Bone marrow (tissue), 2 donors: ENCODE data around the gene SLC25A10.

Source experiments
- DNase-seq, 2 donors: peaks; one replicate each; lab custom pipeline; 2025; lab: John Stamatoyannopoulos, UW

SLC25A10 gene

DNA sequence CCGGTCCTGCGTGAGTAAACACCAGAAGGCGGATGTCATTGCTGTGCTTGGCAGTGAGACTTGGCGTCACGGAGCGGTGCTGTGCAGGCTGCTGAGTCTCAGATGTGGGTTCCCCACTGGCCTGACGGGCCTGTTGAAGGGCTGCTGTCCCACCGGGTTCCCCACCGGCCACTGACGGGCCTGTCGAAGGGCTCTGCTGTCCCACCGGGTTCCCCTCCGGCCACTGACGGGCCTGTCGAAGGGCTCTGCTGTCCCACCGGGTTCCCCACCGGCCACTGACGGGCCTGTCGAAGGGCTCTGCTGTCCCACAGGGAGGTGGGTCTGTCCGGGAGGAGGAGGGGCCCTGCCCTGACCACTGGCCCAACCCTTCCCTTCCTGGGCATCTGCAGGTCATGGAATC is 25.5 kb upstream of the SLC25A10 start:
- DNase-seq: no peak

DNA sequence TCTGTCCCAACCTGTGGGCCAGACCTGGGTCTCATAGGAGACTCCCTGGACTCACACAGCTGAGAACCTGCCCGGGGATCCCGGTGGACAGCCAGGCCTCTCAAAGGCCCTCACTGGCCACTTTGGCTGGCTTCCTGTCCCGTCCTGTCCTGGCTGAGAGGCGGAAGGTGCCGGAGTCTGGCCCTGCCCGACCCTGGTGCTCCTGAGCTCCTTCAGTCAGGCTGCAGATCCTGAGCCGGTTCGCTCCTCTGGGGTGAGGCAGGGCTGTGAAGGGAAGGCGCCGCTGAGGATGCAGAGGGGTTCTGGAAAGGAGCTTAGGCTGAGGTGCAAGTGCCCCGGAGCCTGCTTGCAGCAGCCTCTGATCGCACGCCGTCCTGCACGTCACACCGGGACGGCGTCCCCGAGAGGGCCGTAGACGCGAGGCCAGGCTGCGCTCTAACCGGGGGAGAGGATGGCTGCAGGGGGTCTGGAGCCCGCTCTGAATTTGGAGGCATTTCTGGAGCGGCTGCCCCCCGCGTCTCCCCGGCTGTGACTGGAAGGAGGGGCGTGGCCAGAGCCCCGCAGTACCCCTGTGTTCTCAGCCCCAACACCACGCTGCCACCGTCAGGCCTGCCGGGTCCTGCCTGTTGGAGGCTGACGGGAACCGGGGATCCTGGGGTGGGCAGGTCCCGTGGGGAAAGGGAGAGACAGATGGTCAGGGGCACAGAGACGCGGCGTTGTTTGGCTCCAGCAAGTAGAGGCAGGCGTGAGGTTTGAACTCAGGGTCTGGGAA is 24.1 kb upstream of the SLC25A10 start:
- DNase-seq: no peak

DNA sequence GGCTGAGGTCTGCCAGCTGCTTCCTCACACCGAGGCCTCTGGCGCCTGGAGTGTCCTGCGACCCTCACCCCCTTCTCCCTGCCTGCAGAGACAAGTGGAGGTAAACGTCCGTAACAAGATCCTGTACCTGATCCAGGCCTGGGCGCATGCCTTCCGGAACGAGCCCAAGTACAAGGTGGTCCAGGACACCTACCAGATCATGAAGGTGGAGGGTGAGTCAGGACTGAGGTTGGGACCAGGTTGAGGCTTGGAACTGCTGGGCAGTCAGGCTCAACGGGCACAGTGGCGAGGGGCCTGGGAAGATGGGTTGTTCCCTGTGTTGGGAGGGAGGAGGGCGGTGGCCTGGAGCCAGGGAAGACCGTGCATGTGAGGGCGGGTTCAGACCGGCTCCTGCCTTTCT is 23.5 kb upstream of the SLC25A10 start:
- no peak for DNase-seq

DNA sequence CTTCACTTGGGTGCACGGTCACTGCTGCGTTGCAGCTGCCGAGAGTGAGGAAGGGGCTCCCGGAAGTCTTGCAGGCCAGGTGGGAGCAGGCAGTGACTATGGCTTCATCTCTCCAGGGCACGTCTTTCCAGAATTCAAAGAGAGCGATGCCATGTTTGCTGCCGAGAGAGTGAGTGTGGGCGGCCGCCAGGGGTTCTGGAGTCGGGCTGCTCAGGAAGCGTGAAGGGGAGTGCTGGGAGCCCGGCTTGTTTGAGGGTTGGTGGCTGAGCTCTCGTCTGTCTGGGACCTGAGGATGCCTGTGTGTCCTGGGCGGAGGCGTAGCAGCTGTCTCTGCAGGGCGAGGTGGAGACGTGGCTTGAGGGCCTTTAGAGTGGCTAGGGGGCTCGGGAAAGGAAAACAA is 22.0 kb upstream of the SLC25A10 start:
- DNase-seq: no peak

DNA sequence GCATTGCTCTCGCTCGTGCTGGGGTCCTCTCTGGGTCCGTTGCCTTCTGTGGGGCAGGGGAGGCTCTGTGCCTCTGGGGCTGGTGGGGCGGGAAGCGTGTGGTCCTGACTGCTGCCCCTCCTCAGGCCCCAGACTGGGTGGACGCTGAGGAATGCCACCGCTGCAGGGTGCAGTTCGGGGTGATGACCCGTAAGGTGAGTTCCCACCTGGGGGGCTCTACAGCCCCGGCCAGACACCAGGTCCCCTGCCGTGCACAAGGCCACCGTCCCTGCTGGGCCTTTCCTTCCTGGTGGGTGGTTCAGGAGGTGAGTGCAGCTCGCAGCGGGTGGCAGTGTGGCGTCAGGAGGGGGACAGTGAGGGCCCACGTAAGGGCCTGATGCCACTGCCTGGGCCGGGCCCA is 21.5 kb upstream of the SLC25A10 start:
- no peak for DNase-seq

DNA sequence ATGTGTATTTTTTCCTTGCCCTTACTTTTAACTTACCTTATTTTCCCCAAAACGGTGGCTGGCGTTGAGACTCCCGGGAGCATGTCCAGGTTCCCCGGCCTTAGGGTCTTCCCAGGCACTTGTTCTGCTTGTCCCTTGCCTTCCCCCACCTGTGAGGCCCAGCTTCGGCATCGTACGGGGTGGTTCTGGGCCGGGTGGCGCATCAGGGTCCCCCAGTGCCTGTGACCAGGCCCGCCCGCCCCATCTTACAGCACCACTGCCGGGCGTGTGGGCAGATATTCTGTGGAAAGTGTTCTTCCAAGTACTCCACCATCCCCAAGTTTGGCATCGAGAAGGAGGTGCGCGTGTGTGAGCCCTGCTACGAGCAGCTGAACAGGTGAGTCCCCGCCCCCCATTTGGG is 20.9 kb upstream of the SLC25A10 start:
- DNase-seq: no peak

DNA sequence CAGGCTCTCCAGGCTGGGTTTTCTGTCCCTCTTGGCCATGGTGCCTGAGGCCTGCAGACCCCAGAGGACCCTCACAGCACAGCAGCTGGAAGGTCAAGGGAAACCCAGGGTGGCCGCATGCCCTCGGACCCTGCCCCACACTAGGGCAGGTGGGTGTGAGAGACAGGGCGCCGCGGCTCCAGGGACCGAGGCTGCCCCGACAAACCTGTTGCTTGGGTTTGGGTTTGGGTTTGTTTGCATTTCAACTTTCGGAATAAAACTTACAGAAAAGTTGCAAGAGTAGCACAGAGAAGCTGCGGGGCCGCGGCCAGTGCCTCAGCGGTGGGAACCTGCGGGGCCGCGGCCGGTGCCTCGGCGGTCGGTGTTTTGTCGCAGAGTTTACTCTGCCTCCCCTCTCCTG is 20.5 kb upstream of the SLC25A10 start:
- DNase-seq: no peak

DNA sequence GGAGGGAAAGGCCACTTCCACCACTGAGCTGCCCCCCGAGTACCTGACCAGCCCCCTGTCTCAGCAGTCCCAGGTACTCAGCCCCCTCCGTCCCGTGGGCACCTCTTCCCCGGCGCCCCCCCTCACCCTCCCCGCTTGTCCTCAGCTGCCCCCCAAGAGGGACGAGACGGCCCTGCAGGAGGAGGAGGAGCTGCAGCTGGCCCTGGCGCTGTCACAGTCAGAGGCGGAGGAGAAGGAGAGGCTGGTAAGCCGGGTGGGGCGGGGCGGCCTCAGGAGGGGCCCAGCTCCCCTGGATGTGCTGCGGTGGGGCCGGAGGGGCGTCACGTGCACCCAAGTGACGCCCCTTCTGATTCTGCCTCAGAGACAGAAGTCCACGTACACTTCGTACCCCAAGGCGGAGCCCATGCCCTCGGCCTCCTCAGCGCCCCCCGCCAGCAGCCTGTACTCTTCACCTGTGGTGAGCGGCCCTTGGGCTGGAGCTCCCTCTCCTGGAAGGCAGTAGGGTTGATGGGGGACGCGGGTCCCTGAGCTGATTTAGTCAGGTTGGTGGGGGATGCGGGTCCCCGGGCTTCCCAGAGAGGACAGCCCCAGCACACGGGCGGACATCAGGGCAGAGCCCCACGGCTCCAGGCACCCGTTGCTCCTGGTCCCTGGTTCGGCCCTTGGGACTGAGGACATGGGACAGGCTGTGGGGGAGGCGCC is 18.4 kb upstream of the SLC25A10 start:
- no peak for DNase-seq

DNA sequence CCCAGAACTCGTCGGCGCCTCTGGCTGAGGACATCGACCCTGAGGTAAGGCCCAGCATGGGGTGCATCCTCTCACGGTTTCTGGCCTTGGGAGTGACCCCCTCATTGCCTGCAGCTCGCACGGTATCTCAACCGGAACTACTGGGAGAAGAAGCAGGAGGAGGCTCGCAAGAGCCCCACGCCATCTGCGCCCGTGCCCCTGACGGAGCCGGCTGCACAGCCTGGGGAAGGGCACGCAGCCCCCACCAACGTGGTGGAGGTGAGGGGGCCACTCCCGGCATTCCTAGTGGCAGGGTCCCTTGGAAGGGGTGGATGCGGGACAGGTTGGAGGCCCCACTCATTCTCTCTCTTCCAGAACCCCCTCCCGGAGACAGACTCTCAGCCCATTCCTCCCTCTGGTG is 17.3 kb upstream of the SLC25A10 start:
- no peak for DNase-seq

DNA sequence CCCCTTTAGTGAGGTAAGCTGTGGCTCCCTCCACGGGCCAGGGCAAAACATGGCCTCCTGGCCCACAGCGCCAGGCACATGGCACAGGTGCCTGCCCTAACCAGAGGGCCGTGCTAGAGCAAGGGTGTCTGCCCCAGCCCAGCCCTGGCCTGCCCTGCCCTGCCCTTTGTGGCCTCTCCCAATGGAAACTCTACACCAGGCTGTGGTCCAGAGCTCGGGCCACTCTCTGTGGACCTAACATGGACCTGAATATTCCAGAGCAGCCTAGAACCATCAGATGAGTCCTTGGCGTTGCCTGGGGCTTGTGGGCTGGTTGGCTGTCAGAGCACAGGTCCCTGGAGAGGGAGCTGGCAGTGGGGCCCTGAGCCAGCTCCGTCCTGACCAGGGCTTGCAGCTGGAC is 16.9 kb upstream of the SLC25A10 start:
- DNase-seq: no peak

DNA sequence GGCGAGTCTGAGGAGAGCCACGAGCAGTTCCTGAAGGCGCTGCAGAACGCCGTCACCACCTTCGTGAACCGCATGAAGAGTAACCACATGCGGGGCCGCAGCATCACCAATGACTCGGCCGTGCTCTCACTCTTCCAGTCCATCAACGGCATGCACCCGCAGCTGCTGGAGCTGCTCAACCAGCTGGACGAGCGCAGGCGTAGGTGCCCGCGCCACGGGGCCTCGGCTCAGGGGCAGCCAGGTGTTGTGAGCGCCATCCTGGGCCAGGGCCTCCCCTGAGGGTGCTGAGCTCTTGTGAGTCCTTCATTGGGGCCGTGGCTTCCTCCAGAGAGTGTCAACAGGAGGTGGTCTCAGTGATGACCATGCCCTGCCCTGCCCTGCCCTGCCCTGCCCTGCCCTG is 16.3 kb upstream of the SLC25A10 start:
- DNase-seq: no peak

DNA sequence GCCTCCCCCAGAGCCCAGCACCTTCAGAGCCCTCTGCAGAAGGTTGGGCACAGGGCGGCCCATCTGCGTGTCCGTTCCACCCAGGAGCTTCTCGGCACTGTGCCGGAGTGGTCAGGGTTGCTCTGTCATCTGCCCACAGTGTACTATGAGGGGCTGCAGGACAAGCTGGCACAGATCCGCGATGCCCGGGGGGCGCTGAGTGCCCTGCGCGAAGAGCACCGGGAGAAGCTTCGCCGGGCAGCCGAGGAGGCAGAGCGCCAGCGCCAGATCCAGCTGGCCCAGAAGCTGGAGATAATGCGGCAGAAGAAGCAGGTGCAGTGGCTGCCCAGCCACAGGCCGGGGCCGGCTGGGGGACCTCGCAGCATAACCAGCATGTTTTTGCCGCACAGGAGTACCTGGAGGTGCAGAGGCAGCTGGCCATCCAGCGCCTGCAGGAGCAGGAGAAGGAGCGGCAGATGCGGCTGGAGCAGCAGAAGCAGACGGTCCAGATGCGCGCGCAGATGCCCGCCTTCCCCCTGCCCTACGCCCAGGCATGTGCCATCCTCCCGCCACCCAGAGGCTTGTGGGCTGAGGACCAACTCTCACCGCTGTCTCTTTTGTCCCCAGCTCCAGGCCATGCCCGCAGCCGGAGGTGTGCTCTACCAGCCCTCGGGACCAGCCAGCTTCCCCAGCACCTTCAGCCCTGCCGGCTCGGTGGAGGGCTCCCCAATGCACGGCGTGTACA is 15.7 kb upstream of the SLC25A10 start:
- no peak for DNase-seq

DNA sequence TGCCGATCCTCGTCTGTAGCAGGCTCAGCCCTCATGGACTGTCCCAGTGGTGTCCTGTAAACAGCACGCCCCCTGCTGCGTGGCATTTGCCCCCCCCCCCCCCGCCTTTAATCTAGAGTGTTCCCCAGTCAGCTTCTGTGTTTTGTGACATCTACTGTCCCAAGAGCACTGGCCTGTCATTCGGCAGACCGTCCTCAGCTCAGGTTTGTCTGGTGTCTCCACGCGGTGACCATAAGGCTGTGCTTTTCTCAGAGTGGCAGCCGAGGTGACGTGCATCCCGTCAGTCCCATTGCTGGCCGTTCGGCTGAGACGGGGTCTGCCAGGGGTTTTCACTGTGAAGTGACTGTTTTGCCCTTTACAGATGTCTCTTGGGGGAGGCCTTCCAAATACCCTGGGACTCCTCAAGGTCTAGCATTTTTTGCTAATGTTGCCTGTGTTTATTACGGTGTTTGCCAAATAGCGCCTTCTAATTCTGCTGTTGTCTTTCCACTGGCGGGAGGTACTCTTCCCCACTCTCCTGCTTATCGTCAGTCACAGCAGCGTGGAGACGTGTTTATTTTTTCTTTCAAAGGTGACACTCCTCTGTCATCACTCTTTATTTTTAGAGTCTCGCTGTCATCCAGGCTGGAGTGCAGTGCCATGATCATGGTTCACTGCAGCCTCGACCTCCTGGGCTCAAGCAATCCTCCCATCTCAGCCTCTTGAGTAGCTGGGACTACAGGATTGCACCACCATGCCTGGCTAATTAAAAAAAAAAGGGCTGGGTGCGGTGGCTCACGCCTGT is 14.6 kb upstream of the SLC25A10 start:
- no peak for DNase-seq

DNA sequence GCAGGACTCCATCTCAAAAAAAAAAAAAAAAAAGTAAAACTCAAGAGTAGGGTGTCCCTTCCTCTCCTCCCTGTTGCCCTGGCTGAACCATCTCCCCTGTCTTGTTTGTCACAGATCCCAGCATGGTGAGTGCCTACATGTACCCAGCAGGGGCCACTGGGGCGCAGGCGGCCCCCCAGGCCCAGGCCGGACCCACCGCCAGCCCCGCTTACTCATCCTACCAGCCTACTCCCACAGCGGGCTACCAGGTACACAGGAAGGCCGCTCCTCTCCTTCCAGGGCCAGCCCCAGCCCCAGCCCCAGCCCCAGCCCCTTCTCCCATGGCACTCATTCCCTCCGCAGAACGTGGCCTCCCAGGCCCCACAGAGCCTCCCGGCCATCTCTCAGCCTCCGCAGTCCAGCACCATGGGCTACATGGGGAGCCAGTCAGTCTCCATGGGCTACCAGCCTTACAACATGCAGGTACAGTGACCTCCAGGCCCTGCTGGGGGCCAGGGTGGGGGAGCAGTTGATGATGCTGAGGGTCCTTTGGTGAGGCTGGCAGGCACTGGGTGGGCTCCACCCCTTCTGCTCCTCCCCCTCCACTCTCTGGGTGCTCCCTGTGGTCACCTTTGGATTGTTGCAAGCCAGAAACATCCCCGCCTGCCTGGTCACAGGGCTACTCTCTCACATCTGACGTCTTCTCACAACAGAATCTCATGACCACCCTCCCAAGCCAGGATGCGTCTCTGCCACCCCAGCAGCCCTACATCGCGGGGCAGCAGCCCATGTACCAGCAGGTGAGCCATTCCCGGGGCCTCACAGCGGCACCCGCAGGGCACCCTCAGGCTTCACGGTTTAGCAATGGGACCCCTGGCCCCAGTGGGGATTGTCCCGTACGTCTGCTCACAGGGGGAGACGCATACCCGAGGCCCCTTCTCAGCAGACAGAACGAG is 11.5 kb upstream of the SLC25A10 start:
- no peak for DNase-seq

DNA sequence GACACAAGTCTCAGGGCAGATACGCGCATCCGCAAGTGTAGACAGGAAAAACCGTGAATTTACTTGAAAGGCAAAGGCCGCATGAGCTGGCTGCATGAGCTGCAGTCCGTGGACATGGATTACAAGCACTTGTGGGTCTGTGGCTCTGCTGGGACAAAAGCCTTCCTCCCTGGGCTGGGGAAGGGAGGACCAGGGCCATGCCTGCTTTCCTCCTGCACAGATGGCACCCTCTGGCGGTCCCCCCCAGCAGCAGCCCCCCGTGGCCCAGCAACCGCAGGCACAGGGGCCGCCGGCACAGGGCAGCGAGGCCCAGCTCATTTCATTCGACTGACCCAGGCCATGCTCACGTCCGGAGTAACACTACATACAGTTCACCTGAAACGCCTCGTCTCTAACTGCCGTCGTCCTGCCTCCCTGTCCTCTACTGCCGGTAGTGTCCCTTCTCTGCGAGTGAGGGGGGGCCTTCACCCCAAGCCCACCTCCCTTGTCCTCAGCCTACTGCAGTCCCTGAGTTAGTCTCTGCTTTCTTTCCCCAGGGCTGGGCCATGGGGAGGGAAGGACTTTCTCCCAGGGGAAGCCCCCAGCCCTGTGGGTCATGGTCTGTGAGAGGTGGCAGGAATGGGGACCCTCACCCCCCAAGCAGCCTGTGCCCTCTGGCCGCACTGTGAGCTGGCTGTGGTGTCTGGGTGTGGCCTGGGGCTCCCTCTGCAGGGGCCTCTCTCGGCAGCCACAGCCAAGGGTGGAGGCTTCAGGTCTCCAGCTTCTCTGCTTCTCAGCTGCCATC is 10.6 kb upstream of the SLC25A10 start:
- no peak for DNase-seq

DNA sequence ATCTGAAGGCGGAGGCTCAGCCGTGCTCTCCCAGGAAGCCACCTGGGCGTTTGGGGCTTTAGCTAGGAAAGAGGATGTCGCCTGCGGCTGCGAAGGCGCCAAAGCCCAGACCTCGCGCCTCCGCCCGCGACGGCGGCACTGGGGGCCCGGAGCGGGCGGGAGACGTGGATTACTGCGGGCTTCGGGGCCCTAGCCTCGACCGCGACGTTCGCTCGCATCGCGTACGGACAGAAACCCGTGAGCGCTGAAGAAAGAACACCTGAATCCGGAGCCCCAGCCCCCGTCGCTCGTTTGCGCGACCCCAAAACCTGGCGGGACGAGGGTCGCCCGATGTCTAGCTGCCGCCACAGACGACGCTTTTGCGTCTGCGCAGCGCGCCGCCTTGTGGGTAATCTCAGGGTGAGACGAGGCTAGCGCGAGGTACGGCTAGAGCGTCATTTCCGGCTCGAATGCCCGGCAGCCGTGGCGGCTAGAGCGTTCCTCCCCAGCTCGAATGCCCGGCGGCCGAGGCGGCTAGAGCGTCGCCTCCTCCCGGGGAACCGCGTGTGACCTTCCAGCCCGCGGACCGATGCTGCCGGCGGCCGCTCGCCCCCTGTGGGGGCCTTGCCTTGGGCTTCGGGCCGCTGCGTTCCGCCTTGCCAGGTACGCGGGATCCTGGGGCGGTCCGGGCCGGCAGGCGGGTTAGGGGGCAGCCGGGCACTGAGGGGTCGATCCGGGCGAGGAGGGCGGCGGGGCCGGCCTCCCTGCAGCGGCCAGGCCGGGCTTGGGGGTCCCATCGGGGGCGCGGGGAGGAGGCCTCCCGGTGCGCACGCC is 8.9 kb upstream of the SLC25A10 start, which contains the start of gene MRPL12:
Gene MRPL12 (plus strand): TSS at position 434 of the 813 bp plus-strand sequence. CDS start 135 bp downstream, at position 569.
- DNase-seq: peak; percentile 80 to 81

DNA sequence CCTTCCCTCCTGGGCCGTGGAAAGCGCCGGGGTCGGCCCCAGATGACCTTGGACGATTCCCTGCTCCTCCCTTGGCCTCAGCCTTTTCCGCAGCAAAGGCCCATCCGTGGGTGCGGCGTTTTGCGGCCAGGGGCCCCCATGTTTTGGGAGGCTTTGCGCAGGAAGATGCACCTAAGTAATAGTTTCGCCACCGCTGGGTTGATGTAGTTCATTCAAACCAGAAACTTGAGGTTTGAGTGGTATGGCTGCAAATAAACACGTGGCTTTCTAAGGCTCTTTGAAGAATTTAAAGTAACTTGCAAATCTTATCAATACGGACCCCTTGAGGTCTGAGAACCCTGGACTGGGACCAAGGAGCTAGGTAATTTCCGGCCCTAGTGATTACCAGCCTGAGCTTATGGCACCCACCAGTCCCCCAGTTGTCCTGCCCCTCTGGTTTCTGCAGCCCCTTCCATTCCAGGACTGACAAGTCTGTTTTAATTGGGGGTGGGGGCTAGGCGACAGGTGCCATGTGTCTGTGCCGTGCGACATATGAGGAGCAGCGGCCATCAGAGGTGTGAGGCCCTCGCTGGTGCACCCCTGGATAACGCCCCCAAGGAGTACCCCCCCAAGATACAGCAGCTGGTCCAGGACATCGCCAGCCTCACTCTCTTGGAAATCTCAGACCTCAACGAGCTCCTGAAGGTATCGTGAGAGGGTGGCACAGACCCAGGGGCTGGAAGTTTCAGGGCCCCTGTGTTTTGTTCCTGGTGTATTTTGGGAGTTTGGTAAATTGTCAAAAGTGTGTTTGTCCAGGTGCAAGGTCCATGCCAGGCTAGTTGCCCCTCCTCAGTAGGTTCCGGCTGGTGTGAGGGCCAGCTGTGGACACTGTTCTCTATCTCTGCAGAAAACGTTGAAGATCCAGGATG is 8.1 kb upstream of the SLC25A10 start:
- no peak for DNase-seq

DNA sequence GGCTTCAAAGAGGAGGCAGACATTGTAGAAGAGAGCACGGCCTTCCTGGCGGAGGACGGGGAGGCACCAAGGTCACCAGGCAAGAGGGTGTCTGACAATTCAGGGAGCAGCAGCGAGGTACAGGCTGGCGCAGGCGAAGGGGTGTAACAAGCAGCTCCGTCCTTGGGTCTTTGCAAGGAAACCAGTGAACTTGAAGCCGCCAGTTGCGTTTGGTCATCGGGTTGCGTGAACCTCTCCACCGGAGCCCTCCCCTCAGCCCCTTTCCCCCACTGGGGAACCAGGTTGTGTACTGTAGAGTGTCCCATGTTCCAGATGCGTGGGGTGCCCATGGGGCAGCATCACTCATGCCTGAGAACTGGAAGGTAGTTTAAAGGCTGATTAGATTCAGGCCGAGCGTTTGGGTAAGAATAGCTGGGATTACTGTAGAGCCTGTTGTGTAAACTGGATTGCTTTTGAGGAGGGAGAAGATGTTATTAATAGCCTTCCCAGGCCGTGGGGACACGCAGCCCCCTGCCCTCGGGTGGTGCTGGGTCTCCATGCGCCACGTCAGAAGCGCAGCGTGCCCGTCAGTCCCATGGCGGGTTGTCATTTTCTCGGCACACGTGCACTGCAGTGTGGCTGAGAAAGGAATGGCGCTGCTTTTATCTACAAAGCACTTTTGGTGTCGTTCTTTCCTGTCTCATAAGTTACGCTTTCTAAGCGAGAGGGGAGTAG is 6.4 kb upstream of the SLC25A10 start:
- no peak for DNase-seq
